A549 (cell line): ENCODE data around the gene POLR2J. TPM values are rescaled to one million over a fixed set of nuclear protein-coding genes. Genes with fewer than 3 reads are reported as not detected.

Experiments used
- ATAC-seq, 2 experiments: fragments of 200-7000 bp in 1 of 2; fragments of >200 bp in 1 of 2; cut with Nextera tagmentation in 1 of 2; cut with Tn5 transposase in 1 of 2; 3 replicates each; pipeline versions ENCODE4 v1.8.0 to v1.9.1; 2018 to 2020; ENCODE audit warnings: mild to moderate bottlenecking in 1 of 2, moderate library complexity in 1 of 2
- CTCF ChIA-PET: fragments of 300-600 bp; sonication (Branson Sonifier 250); formaldehyde crosslinking; extraction: SDS; loops from one replicate; lab custom pipeline; 2021; ENCODE audit warnings: antibody characterized with exemption, inconsistent platforms; lab: Yijun Ruan, JAX
- POLR2A ChIA-PET: fragments of 350-600 bp; formaldehyde crosslinking; extraction: SDS; loops from one replicate; lab custom pipeline; 2021; ENCODE audit warnings: antibody characterized with exemption, inconsistent platforms; lab: Yijun Ruan, JAX
- DNase-seq, 2 experiments: peaks; one replicate each; pipeline versions ENCODE4 v3.0.0 to v3.0.0-alpha.2; 2011 to 2016; ENCODE audit warnings: low read depth in 1 of 2, low spot score in 1 of 2
- FAIRE-seq: peaks from 2 replicates; lab custom pipeline; 2011; peaks lifted over from hg19 to GRCh38; lab: Jason Lieb, UNC
- H3K27ac ChIP-seq, 2 experiments: fragments of >200 bp; sonication (Bioruptor Twin); formaldehyde crosslinking; 3 replicates each; pipeline ENCODE4 v1.5.1; 2016 to 2017
- H3K4me1 ChIP-seq: fragments of >200 bp; sonication (Bioruptor Twin); formaldehyde crosslinking; 3 replicates; pipeline ENCODE4 v1.6.1; 2016
- H3K4me2 ChIP-seq: fragments of >200 bp; sonication (Bioruptor Twin); formaldehyde crosslinking; 3 replicates; pipeline ENCODE4 v1.6.1; 2016
- H3K4me3 ChIP-seq: fragments of >200 bp; sonication (Bioruptor Twin); formaldehyde crosslinking; 3 replicates; pipeline ENCODE4 v1.5.1; 2016
- H3K9me3 ChIP-seq: fragments of >200 bp; sonication (Bioruptor Twin); formaldehyde crosslinking; 3 replicates; pipeline ENCODE4 v1.6.1; 2016
- CTCF ChIP-seq: fragments of >200 bp; sonication (Bioruptor Twin); formaldehyde crosslinking; IDR thresholded peaks from 3 replicates; pipeline ENCODE4 v1.5.1; 2016
- EHF ChIP-seq: fragments of 250-450 bp; sonication (Bioruptor Pico); IDR thresholded peaks from 2 replicates; pipeline ENCODE4 v1.5.0; 2020; ENCODE audit warnings: mild to moderate bottlenecking
- ESRRA ChIP-seq: fragments of 150-350 bp; IDR thresholded peaks from 2 replicates; pipeline ENCODE4 v1.6.1; 2014; ENCODE audit warnings: mild to moderate bottlenecking, low read length, borderline replicate concordance
- HES2 ChIP-seq: fragments of >200 bp; sonication (Bioruptor Twin); formaldehyde crosslinking; IDR thresholded peaks from 2 replicates; pipeline ENCODE4 v1.6.1; 2016
- HOXA7 ChIP-seq: fragments of 250-450 bp; sonication (Bioruptor Pico); IDR thresholded peaks from 2 replicates; pipeline ENCODE4 v1.5.0; 2020; ENCODE audit warnings: mild to moderate bottlenecking, moderate library complexity
- HOXB13 ChIP-seq: fragments of 250-450 bp; sonication (Bioruptor Pico); IDR thresholded peaks from 2 replicates; pipeline ENCODE4 v1.5.0; 2020; ENCODE audit warnings: low read depth, mild to moderate bottlenecking, moderate library complexity
- MAFK ChIP-seq: fragments of 450-650 bp; IDR thresholded peaks from 2 replicates; pipeline ENCODE4 v1.6.1; 2014; ENCODE audit not compliant: partially characterized antibody
- NFE2L2 ChIP-seq: fragments of 150-350 bp; conservative IDR thresholded peaks from 2 replicates; pipeline ENCODE4 v1.6.1; 2014; ENCODE audit warnings: low read length
- NR3C1 ChIP-seq: fragments of >200 bp; sonication (Bioruptor Twin); formaldehyde crosslinking; IDR thresholded peaks from 3 replicates; pipeline ENCODE4 v1.6.1; 2017
- PHF8 ChIP-seq: fragments of 200-600 bp; sonication (generic); IDR thresholded peaks from 2 replicates; pipeline ENCODE4 v1.6.1; 2016; ENCODE audit warnings: low read depth, mild to moderate bottlenecking, antibody characterized with exemption, moderate library complexity, borderline replicate concordance
- POLR2AphosphoS2 ChIP-seq: conservative IDR thresholded peaks from 2 replicates; pipeline ENCODE4 v1.6.1; 2012; ENCODE audit warnings: low read length, improper control_type of control experiment, inconsistent platforms
- RAD21 ChIP-seq, 2 experiments: fragments of >200 bp in 1 of 2; sonication (Bioruptor Twin) in 1 of 2; formaldehyde crosslinking in 1 of 2; IDR thresholded peaks in 1 of 2; conservative IDR thresholded peaks in 1 of 2; 2 replicates in 1 of 2; 3 replicates in 1 of 2; pipeline ENCODE4 v1.6.1; 2012 to 2018; ENCODE audit warnings: inconsistent platforms in 1 of 2
- RCOR1 ChIP-seq: fragments of 150-350 bp; IDR thresholded peaks from 2 replicates; pipeline ENCODE4 v1.6.1; 2014; ENCODE audit warnings: antibody characterized with exemption, low read length, low read depth
- SMC3 ChIP-seq: fragments of >200 bp; sonication (Bioruptor Twin); formaldehyde crosslinking; IDR thresholded peaks from 3 replicates; pipeline ENCODE4 v1.6.1; 2018; ENCODE audit warnings: inconsistent platforms
- ZSCAN20 ChIP-seq: fragments of 250-450 bp; sonication (Bioruptor Pico); IDR thresholded peaks from 2 replicates; pipeline ENCODE4 v1.8.0; 2022; ENCODE audit warnings: mild to moderate bottlenecking, moderate library complexity
- WGBS: methylation state at CpG from one replicate; pipeline ENCODE4 v1.1.6; 2017; ENCODE audit errors: missing lambda C conversion rate; 5-methylcytosine and 5-hydroxymethylcytosine counted together
- polyA plus RNA-seq, 4 experiments: library from polyadenylated mRNA; depleted of rRNA in 3 of 4; stranded (reverse); fragments of >200 nt; fragmentation: RNase III in 1 of 4; extraction: RNeasy Plus Mini Kit Qiagen cat#74134 plus additional on column Dnase treatment in 1 of 4; gene quantifications; 2 replicates in 3 of 4; 3 replicates in 1 of 4; pipeline ENCODE4 v1.2.3, GENCODE V29; 2011 to 2017
- TF ChIP-seq, protein P1 (sequence below): fragments of >200 bp; sonication (Bioruptor Twin); formaldehyde crosslinking; IDR thresholded peaks from 3 replicates; pipeline ENCODE4 v1.6.1; 2016

POLR2J gene
- polyA plus RNA-seq, 2 of the 4 experiments (the other 2 are of a cell fraction), result 99.0 to 104 TPM

DNA sequence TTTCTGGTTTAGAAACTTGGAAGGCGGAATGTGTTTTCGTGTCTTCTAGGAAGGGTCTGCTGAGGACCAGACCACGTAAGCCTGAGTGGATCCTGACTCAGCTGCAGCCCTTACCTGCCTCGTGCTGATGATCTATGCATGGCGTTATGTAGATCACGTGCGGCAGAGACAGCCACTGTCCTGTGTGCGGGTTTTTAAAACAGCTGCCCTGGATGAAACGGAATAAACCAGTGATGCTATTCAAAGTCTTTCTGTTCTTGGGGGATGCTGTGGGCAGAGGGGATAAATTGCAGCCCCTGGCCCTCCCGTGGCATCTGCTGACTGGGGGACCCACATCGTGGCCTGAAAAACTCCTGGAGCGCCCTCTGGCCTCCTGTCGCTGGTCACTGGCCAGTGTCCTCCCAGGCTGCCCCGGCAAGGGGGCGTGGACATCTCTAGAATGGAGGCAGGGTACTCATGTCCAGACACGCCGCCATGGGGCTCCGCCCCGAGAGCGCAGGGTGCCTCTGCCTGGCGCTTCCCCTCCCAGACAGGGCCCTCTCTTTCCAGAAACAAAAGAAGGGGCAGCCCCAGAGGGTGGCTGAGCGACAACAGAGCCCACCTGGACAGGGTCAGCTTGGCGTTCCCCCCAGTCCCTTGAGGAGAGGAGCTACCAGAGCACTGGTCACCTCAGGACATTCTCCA lies 27.2 kb downstream of the POLR2J start:
- no peak for DNase-seq
- H3K4me3 ChIP-seq, result no peak overlapping the region
- 0 out of 6 replicates have a peak overlapping the region, but pooled peaks of 1 of the 2 experiments have one; percentile 25 for H3K27ac ChIP-seq
- ChIA-PET CTCF (interaction anchor here (0.6 to 3.0 kb wide), 4 partner anchors 13 to 47 kb away, joined by 3 to 10 read pairs (median 4); no protein-coding TSS in a partner anchor), POLR2A (interaction anchor here (0.6 kb wide), 1 partner anchor 56 kb away, joined by 3 read pairs; the partner anchor contains the start of gene PRKRIP1)
- H3K4me1 ChIP-seq, result no peaks in the 10 kb centered on the region
- no peak for FAIRE-seq
- WGBS, result 72% methylated on average over 22 of the region's 23 CpGs
- H3K4me2 ChIP-seq, result no peak overlapping the region
- TF ChIP-seq, protein P1, sequence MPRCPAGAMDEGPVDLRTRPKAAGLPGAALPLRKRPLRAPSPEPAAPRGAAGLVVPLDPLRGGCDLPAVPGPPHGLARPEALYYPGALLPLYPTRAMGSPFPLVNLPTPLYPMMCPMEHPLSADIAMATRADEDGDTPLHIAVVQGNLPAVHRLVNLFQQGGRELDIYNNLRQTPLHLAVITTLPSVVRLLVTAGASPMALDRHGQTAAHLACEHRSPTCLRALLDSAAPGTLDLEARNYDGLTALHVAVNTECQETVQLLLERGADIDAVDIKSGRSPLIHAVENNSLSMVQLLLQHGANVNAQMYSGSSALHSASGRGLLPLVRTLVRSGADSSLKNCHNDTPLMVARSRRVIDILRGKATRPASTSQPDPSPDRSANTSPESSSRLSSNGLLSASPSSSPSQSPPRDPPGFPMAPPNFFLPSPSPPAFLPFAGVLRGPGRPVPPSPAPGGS, result no peak
- TF ChIP-seq ESRRA (no peak), HOXA7 (CRISPR knock-in tag) (no peak), NFE2L2 (no peak), POLR2AphosphoS2 (no peak), PHF8 (no peak), HOXB13 (CRISPR knock-in tag) (no peak)
- peak in 1 of 2 experiments; percentile 54; a peak in 3 of 6 replicates for ATAC-seq
- H3K9me3 ChIP-seq, result no peaks in the 10 kb centered on the region

GRCh38 chr7:102450242-102450641 lies 28.5 kb downstream of the POLR2J start:
- Histone ChIP-seq H3K27ac (no peak overlapping the region), H3K4me2 (no peak overlapping the region), H3K4me1 (no peaks in the 10 kb centered on the region), H3K4me3 (no peak overlapping the region), H3K9me3 (no peaks in the 10 kb centered on the region)
- FAIRE-seq, result no peak
- WGBS, result 74% methylated on average over 6 of the region's 6 CpGs
- ChIA-PET CTCF (interaction anchor here (1.0 to 3.0 kb wide), 8 partner anchors 9 to 45 kb away, joined by 3 to 10 read pairs (median 4); no protein-coding TSS in a partner anchor), POLR2A (no interaction called here)
- ATAC-seq, result peak; percentile 58 to 77; a peak in 5 of 6 replicates
- TF ChIP-seq NR3C1 (no peak), RAD21 (conservative IDR thresholded peaks at IDR 0.05 in 1 of 2, IDR thresholded peaks at IDR 0.05 in 1 of 2) (peak; percentile 33 to 54; a peak in 3 of 5 replicates), MAFK (no peak), EHF (CRISPR knock-in tag) (no peak), SMC3 (peak; percentile 37; the same call in 2 of the 3 replicates), CTCF (peak; percentile 22; the same call in 1 of the 3 replicates)
- no peak for DNase-seq

- POLR2A ChIA-PET, result no interaction called here
- Histone ChIP-seq H3K4me1 (no peaks in the 10 kb centered on the region), H3K9me3 (no peaks in the 10 kb centered on the region), H3K4me2 (no peak overlapping the region), H3K4me3 (no peak overlapping the region), H3K27ac (no peak overlapping the region)
- ATAC-seq (no peak), DNase-seq (no peak), FAIRE-seq (no peak)
- 90% methylated on average over 15 of the region's 15 CpGs for WGBS
- TF ChIP-seq ZSCAN20, result no peak
- no peak for TF ChIP-seq HES2
- no peak for TF ChIP-seq NFE2L2
- no peak for TF ChIP-seq RCOR1
- CTCF ChIA-PET, result interaction anchor here (0.6 to 1.5 kb wide), 3 partner anchors 11 to 872 kb away, joined by 4 to 5 read pairs (median 5); no protein-coding TSS in a partner anchor
Measured at GRCh38 chr7:102449136-102449535, 29.6 kb downstream of the POLR2J start.
